Smooth muscle cell of the brain vasculature (primary cell): ENCODE data around the gene APOD.
A peak's percentile ranks its signal among the peaks of the same experiment; 100 is the strongest.

Experiments used
- DNase-seq: peaks from one replicate; pipeline ENCODE4 v3.0.0-alpha.2; 2012; ENCODE audit warnings: low read depth, low spot score

The APOD gene

DNA sequence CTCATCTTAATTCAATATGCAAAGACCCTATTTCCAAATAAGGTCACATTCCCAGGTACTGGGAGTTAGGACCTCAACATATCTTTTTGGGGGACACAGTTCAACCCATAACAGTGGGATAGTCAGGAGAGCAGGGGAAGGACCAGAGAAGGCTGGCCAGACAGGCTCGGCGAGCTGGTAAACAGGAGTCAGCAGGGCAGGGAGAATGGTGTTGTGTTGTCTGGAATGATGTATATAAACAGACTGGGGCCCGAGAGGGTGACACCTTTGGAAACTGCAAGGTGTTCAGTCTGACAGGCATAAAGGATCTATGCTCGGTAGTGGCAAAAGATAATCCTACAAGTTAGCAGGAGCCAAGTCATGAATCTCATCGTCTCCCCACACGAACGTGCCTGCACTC, 30.5 kb downstream of the APOD start:
- DNase-seq, result no peak

DNA sequence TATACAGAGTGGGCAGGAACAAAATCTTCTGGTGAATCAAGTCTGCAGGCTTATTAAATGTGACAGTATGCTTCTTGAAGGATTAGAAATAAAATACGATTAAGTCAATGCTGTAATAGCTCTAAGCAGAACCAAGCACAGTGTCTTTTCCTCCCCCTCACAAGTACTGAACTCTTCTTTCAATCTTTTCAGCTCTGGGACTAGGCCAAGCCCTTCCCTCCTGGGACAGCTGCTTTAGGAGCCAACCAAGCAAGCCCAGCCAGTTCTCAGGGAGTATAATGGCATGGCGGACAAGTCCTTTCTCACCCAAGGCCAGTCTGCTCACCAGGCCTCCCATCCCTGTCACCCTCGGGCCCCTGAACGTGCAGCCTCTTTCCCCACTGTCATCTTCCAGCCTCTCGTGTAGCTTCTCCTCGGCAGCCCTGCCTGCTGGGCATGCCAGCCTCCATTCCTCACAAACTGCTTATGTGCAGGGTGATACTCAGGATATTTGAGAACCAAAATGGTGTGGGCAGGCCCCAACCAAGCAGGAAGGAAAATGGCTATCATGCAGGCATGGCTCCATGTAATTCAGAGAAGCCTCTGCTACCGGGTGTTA, 32.3 kb downstream of the APOD start:
- no peak for DNase-seq

DNA sequence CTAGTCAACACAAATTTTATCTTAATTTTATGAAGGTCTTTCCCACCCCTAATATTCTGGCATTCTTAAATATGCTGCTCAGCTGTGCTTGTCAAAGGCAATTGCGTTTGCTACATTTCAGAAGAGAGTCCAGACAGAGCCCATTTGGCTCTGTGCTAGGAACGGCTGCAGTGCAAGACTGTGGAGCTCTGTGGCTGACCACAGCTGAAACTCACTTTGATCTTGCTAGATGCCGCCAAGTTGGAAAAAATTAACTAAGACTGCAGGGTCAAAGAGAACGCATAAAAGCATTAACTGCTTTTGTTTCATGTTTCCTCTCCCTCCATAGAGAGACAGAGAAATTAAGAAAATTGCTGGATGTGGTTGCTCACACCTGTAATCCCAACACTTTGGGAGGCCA, 33.0 kb downstream of the APOD start:
- DNase-seq, result no peak

DNA sequence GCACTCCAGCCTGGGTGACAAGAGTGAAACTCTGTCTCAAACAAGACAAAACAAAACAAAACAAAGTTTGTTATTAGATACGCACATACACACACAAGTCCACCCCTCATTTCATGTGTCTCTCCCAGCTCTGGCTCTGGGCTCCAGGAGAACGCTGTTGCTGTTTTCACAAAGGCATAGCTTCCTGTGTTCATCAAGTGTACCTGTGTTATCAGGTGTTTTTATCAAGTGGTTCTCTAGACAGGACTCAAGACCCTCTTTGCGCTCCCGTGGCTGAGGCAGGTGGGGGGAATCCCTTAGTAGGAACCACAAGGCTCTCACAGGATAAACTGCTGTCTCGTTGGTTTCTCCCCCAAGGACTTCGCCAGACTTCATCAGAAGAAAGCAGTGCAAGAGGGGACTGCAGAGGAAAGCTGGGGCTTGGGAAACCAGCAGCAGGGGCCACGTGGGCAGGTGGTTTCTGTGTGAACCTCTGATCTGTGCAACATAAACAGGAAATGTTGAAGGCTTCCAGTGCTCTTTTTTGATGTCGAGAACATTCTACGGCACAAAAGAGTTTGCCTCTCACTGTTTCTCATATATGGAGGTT, 33.7 kb downstream of the APOD start:
- DNase-seq, result no peak

DNA sequence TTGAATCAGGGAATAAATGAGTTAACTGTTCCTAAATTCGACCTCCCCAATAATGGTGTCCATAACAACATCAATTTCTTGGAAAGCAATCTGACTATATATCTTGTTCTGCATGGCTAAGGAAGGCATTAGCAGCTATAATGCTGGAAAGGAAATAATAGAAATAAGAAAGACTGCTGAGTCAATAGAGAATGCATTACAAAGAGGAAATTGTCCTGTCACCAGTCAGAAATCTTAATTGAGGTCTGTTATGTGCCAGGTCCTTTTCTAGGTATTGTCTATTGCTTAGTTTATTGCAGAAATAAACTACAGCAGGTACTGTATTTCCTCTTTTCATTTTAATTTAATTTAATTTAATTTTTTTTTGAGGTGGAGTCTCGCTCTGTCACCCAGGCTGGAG, 34.8 kb downstream of the APOD start:
- DNase-seq, result no peak

DNA sequence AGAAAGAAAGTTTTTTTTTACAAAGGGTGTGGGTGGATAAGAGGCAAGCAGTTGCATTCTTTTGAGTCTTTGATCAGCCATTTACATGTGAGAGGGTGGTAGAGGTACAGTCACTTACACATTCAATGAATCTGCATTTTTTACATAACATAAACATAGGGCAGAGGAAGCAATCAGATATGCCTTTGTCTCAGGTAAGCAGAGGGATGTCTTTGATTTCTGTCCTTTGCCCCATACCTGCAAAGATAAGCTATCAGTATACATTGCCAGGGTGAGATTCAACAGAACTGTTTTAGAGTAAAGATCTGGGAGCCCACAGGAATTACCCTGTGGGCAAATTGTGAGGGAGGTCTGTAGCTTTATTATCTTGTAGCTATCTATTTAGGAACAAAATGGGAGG, 35.2 kb downstream of the APOD start:
- no peak for DNase-seq

DNA sequence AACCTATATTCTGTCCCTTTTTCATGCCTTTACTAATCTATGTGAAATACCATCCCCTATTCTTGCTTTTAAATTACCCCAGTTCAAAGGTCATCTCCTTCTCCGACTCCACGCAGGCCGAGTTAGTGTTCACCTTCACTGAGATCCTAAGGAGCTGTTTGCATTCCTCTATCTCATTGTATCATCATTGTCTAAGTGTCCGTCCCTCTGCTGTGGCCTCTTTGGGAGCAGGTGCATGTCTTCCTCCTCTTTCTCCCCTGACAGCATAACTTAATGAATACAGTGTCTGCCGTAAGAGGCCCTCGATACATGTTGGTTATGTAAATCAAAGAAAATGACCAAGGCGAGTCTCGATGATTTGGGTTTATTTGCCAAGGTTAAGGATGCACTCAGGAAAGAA, 35.7 kb downstream of the APOD start:
- no peak for DNase-seq

DNA sequence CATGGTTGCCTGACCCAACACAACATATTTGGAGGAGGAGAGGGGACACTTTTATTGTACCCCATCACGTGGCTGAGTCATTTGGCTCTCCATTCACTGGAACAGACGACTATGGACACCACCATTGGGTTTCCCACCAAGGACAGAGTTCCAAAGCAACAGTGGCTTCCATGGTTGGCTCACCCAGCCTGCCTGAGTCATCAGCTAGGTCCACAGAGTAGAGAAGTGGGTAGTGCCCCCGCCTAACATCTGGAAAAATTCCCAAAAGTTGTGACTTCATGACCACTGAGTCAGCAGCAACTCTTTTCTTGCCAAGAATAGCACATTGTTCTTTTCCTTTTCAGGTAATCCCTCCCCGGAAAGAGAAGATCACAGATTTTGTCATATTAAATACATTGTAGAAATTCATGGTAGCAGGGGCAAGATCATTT, 37.6 kb downstream of the APOD start:
- DNase-seq, result peak; percentile 35

DNA sequence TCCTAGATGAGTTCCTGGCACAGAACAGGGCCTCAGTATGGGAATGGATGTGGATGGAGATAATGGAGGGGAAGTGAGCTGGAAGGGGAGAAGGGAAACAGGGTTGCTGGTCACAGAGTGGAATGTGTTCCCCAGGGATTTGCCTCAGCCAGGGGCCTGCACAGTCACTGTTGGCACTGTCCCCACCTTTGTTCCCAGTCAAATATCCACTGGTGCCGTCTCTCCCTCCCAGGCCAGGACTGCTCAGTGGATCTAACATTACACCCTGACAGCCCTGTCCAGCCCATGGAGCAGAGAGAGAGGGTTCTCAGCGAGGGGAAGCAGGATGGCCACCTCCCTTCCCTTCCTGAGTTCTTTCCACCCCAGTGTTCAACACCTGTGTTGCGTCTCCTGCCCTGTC, 39.1 kb downstream of the APOD start:
- DNase-seq, result no peak

DNA sequence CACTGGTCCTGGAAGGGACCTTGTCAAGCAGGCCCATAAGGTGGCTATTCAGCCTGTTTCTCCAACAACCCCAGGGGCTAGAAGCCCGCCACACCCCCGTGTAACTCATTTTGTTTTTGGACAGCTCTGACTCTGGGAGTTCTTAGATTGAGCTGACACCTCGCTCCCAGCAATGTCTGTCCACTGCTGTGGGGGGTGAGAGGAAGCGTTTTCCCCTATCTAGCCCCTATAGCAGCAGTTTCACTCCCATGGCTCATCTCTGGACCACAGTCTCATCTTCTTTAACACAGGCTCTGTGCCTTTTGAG, 39.6 kb downstream of the APOD start:
- no peak for DNase-seq

DNA sequence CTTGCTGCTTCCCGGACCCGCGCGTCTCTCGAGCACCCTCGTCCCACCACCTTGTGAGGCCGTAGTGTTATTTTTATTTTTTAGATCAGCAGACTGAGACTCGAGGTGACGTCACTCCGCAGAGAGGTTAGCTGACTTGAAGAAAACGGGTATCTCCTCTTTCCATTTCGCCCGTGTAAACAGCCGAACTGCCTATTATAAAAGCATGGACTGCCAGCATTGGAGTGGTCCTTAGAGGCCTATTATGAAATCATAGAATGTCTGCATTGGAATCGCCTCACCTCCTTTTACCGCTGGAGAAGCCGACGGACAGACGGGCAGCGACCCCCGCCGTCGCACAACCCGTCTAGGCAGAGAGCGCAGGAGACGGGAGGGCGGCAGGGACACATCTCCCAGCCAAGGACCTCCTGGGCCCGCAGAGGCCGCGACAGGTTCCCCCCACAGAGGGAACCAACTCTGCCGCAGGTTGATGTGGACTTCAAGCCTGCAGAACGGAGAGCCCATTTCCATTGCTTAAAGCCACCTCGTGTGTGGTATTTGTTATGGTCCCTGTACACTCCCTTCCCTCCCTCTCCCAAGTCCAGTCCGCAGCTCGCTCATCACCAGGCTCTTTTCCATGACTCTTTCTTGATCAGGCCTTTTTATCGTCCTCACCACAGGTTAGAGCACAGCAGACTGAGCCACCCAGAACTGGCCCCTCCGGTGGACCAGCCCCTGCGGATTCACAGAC, 40.1 kb downstream of the APOD start:
- DNase-seq, result no peak

DNA sequence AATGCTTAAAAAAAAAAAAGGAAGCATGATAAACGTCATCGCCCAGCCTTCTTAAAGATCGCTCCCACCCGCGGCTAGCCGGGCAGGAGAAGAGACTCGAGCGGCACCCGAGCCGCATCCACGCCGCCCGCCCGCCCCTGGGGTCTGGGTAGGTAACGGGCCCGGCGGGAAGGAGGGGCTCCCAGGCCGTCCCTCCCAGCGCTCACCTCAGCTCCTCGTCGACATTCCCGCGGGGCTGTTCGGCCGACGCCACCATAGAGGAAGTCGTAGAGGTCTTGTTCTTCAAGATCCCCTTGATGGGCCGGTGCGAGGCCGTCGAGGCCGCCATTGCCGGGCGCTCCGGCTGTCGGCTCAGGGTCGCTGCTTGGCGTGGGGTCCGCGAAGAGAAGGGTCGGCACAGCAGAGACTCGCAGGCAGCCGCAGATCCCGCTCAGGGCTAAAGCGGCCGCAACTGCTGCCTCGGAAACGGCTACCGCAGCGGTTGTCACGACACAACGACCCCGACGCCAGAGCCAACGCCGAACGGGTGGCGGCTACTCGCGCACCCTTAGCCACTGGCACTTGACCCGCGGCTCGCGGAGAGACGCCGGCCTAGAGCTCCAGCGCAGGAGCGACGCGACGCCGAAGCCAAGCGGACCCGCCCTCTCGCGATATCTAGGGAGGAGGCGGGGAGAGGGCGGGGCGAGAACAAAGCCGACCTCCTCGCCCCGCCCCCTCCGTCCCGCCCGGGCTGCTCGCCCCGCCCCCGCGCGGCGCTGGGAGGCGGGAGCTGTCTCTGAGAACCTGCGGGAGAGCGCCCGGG, 40.8 kb downstream of the APOD start, which contains the start of gene PPP1R2:
PPP1R2 (minus strand) TSS at position 628 of the 802 bp plus-strand sequence; CDS start at position 328, 300 bp downstream.
- peak; percentile 77 for DNase-seq

DNA sequence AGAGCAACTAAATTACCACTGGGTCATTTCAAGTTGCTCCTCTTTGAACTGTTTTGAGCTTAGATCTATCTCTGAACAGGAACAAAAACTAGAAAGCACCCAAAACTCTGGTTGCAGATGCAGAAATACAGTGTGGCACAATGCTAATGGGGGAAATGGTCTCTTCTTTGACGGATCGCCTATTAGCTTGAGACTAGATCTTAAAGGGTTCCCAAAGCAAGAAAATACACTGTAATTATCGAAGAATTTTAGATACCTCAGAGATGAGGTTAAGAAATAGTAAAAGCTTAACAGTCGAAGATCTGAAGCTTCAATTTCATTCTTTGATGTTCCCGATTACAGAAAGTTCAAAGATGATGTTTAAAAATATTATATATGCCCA, 41.4 kb downstream of the APOD start:
- no peak for DNase-seq

DNA sequence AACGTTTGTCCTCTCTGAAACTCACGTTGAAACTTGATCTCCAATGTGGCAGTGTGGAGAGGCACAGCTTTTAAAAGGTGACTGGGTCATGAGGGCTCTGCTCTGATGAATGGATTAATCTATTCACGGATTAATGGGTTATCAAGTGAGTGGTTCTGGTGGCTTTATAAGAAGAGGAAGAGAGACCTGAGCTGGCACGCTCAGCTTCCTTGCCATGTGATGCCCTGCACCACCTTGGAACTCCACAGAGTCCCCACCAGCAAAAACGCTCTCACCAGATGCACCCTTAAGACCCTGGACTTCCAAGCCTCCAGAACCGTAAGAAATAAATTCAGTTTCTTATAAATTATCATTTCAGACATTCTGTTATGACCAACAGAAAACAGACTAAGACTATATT, 43.2 kb downstream of the APOD start:
- DNase-seq, result no peak

DNA sequence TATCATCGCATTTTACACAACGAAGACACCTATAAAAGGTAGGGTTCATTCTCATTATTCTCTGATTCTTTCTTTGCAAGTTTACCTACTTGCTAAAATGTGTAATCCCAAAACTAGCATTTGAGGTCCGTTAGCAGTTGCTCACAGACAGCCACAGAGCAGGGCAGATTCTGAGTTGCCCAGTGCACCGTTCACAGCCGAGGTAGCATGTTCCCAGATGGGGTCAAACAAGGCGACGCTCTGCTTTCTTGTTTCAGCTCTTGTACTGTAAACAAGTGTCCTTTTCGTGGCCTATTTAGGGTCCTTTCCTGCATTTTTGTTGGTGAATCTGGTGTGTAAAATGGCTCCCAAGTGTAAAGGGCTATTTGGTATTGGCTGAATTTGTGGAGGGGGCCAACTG, 43.7 kb downstream of the APOD start:
- DNase-seq, result no peak

DNA sequence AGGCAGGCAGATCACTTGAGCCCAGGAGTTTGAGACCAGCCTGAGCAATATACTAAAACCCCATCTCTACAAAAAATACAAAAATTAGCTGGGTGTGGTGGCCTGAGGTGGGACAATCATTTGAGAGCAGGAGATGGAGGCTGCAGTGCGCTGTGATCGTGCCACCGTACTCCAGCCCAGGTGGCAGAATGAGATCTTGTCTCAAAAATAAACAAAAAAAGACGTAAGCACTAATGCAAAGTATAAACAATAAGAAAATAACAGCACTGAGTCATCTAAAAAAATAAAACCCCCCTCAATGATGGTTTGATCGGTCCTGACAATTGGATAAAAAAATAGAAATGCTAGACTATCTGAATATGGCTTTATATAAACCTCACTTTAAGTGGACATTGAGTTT, 44.3 kb downstream of the APOD start:
- no peak for DNase-seq

DNA sequence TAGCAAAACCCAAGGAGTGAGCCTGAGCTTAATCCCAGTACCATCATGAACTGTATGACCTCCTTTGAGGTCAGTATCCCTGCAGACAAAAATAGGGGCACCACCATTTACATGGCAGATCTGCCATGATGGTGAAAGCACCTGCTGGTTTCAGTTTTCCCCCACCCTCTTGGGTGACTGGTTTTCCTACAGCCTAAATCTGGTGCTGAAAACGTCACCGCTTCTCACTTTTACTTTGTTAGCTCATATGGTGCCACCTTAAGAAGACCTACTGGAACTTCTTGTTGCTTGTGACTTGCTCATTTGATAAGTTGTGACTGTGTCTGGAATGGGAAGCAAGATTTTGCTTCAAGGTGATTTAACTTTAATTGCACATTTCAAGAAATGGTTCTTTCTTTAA, 45.7 kb downstream of the APOD start:
- DNase-seq, result no peak

DNA sequence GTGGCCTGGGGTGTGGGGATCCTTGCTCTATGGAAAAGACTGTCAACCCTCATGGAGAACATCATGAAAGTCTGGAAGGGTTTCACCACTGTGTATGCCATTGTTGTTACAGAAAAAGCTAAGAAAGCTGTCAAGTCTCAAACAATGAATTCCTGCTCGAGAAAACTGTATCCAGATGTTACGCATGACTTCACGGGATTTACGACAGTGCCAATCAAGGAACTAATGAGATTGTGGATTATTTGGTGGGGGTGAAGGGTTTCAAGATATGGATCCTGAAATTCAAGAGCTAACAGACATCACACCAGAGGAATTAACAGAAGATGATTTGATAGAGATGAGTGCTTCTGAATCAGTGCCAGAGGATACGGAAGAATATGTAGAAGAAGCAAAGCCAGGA, 48.4 kb downstream of the APOD start:
- DNase-seq, result no peak

DNA sequence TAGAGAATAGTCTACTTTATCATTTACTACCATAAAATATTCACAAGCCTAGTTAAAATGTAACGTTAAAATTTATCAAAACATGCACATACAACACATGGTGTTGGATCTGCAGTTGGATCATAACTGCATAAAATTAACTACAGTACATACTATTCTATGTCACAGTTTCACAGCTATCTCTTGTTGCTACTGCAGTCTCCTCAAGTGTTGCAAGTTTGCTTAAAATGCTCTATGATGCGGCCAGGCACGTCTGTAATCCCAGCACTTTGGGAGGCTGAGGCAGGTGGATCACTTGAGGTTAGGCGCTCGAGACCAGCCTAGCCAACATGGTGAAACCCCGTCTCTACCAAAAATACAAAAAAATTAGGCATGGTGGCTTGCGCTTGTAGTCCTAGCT, 50.9 kb downstream of the APOD start:
- no peak for DNase-seq

DNA sequence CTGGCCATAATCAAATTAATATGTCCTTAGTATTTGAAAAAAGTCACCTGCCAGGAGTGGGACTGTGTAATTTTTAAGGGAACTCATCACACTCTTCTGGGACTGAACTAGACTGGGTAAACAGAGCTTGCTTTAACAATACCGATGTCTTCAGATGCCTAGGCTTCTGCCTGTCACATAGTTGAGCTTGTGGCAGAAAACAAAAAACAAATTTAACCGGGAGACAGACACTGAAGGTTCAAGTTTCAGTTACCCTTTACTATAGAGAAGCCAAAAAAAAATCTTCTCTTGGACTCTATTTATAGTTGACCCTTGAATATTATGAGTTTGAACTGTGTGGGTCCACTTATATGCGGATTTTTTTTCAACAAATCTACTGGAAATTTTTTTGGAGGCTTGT, 51.4 kb downstream of the APOD start:
- DNase-seq, result no peak

DNA sequence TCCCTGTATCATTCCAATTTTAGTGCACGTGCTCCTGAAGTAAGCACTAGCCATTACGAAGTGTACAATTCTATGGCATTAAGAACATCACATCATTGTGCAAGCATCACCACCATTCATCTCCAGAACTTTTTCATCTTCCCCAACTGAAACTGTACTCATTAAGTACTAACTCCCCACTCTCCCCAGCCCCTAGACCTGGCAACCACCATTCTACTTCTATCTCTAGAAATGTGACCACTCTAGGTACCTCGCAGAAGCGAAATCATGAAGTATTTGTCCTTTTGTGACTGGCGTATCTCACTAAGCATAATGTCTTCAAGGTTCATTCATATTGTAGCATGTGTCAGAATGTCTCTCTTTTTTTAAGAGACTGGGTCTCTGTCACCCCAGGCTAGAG, 52.1 kb downstream of the APOD start:
- DNase-seq, result no peak

DNA sequence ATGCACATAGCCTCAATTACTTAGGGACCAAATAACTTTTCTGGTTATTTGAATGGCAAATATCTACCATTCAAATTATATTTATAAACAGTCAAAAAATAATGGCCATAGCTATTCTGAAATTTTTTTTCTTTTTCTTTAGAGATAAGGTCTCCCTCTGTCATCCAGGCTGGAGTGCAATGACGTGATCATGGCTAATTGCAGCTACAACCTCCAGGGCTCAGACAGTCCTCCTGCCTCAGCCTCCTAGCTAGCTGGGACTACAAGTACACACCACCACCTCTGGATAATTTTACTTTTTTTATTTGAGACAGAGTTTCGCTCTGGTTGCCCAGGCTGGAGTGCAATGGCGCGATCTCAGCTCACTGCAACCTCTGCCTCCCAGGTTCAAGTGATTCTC, 57.2 kb downstream of the APOD start:
- no peak for DNase-seq
